SKM-1 (cell line): Measurements from ENCODE around the gene ROBO1.
A peak's percentile ranks its signal among the peaks of the same experiment; 100 is the strongest.

Experiments used
- DNase-seq: peaks from one replicate; lab custom pipeline; 2025; ENCODE audit not compliant: unreplicated experiment; lab: John Stamatoyannopoulos, UW

Gene ROBO1

GRCh38 chr3:78665101-78665500 is 1102.7 kb downstream of the ROBO1 start:
- no peak for DNase-seq

GRCh38 chr3:78660957-78661356 is 1106.8 kb downstream of the ROBO1 start:
- no peak for DNase-seq

GRCh38 chr3:78659386-78659987 is 1108.3 kb downstream of the ROBO1 start:
- DNase-seq = no peak

GRCh38 chr3:78647726-78648125 is 1120.1 kb downstream of the ROBO1 start:
- no peak for DNase-seq

- DNase-seq = peak; percentile 30
Measured at GRCh38 chr3:78645628-78646310, 1122.0 kb downstream of the ROBO1 start.

GRCh38 chr3:78644847-78645246 is 1123.0 kb downstream of the ROBO1 start:
- no peak for DNase-seq

GRCh38 chr3:78642226-78643035 is 1125.4 kb downstream of the ROBO1 start:
- no peak for DNase-seq

- no peak for DNase-seq
Measured at GRCh38 chr3:78641703-78642102, 1126.1 kb downstream of the ROBO1 start.

GRCh38 chr3:78634316-78634715 is 1133.5 kb downstream of the ROBO1 start:
- no peak for DNase-seq

GRCh38 chr3:78633626-78634025 is 1134.2 kb downstream of the ROBO1 start:
- DNase-seq = no peak

- DNase-seq = no peak
Measured at GRCh38 chr3:78632925-78633553, 1134.8 kb downstream of the ROBO1 start.

- DNase-seq = no peak
Measured at GRCh38 chr3:78629544-78629943, 1138.3 kb downstream of the ROBO1 start.

GRCh38 chr3:78621061-78621716 is 1146.6 kb downstream of the ROBO1 start:
- no peak for DNase-seq

- no peak for DNase-seq
Measured at GRCh38 chr3:78614486-78614885, 1153.3 kb downstream of the ROBO1 start.

- DNase-seq = no peak
Measured at GRCh38 chr3:78613421-78613879, 1154.3 kb downstream of the ROBO1 start.

GRCh38 chr3:78611278-78611677 is 1156.5 kb downstream of the ROBO1 start:
- no peak for DNase-seq

GRCh38 chr3:78610462-78611125 is 1157.2 kb downstream of the ROBO1 start:
- DNase-seq = no peak

GRCh38 chr3:78606756-78607155 is 1161.0 kb downstream of the ROBO1 start:
- DNase-seq = no peak

GRCh38 chr3:78605178-78605577 is 1162.6 kb downstream of the ROBO1 start:
- DNase-seq = no peak

GRCh38 chr3:78604341-78604740 is 1163.5 kb downstream of the ROBO1 start:
- no peak for DNase-seq
